ENCODE measurements around the gene NTF3.

NTF3 gene

GRCh38 chr12:5487948-5488625, 56.2 kb downstream of the NTF3 start:
- H3K27ac Mint-ChIP-seq, result no peak overlapping the region
- no peaks in the 10 kb centered on the region for H3K4me1 Mint-ChIP-seq
- ATAC-seq (no peak), DNase-seq (ENCODE audit: low spot score in 2 of 2) (no peak)
- H3K9me3 Mint-ChIP-seq, result no peaks in the 10 kb centered on the region
- H3K4me3 Mint-ChIP-seq, result no peak overlapping the region
- H3K36me3 Mint-ChIP-seq, result no peaks in the 10 kb centered on the region

GRCh38 chr12:5488626-5488955, 56.7 kb downstream of the NTF3 start:
- no peak overlapping the region for H3K27ac Mint-ChIP-seq

GRCh38 chr12:5489017-5489416, 57.1 kb downstream of the NTF3 start:
- no peak for ATAC-seq
- Mint-ChIP-seq H3K4me3 (no peak overlapping the region), H3K9me3 (no peaks in the 10 kb centered on the region), H3K27ac (no peak overlapping the region), H3K36me3 (no peaks in the 10 kb centered on the region), H3K4me1 (no peaks in the 10 kb centered on the region)
- DNase-seq (ENCODE audit: low spot score in 2 of 2), result no peak

More at GRCh38 chr12:5488626-5488955, 56.7 kb downstream of the NTF3 start:
- Mint-ChIP-seq H3K4me3 (no peak overlapping the region), H3K36me3 (no peaks in the 10 kb centered on the region), H3K4me1 (no peaks in the 10 kb centered on the region), H3K9me3 (no peaks in the 10 kb centered on the region)
- ATAC-seq (no peak), DNase-seq (ENCODE audit: low spot score in 2 of 2) (no peak)

- Mint-ChIP-seq H3K27ac (no peak overlapping the region), H3K9me3 (no peaks in the 10 kb centered on the region), H3K36me3 (no peaks in the 10 kb centered on the region), H3K4me3 (no peak overlapping the region), H3K4me1 (no peaks in the 10 kb centered on the region)
- DNase-seq (ENCODE audit: low spot score in 2 of 2) (no peak), ATAC-seq (no peak)
These were observed 58.0 kb downstream of the NTF3 start for GRCh38 chr12:5489760-5490406.

- Mint-ChIP-seq H3K36me3 (no peaks in the 10 kb centered on the region), H3K4me3 (no peak overlapping the region), H3K27ac (no peak overlapping the region), H3K4me1 (no peaks in the 10 kb centered on the region), H3K9me3 (no peaks in the 10 kb centered on the region)
- DNase-seq (ENCODE audit: low spot score in 2 of 2) (no peak), ATAC-seq (no peak)
These were observed 60.7 kb downstream of the NTF3 start for GRCh38 chr12:5492562-5492961.

GRCh38 chr12:5493018-5493417, 61.1 kb downstream of the NTF3 start:
- Mint-ChIP-seq H3K4me1 (no peaks in the 10 kb centered on the region), H3K36me3 (no peaks in the 10 kb centered on the region), H3K4me3 (no peak overlapping the region), H3K27ac (no peak overlapping the region), H3K9me3 (no peaks in the 10 kb centered on the region)
- DNase-seq (ENCODE audit: low spot score in 2 of 2), result no peak
- ATAC-seq, result no peak

- no peak overlapping the region for H3K4me3 Mint-ChIP-seq
- no peaks in the 10 kb centered on the region for H3K9me3 Mint-ChIP-seq
- H3K36me3 Mint-ChIP-seq, result no peaks in the 10 kb centered on the region
- ATAC-seq (no peak), DNase-seq (ENCODE audit: low spot score in 2 of 2) (no peak)
- H3K27ac Mint-ChIP-seq, result no peak overlapping the region
- H3K4me1 Mint-ChIP-seq, result no peaks in the 10 kb centered on the region
These were observed 62.4 kb downstream of the NTF3 start for GRCh38 chr12:5494343-5494742.

- ATAC-seq (no peak), DNase-seq (ENCODE audit: low spot score in 2 of 2) (no peak)
- Mint-ChIP-seq H3K36me3 (no peaks in the 10 kb centered on the region), H3K9me3 (no peaks in the 10 kb centered on the region), H3K4me3 (no peak overlapping the region), H3K27ac (no peak overlapping the region), H3K4me1 (no peaks in the 10 kb centered on the region)
These were observed 65.6 kb downstream of the NTF3 start for GRCh38 chr12:5497329-5498053.

- no peak for DNase-seq (ENCODE audit: low spot score in 2 of 2)
- no peak overlapping the region for H3K27ac Mint-ChIP-seq
These were observed 66.2 kb downstream of the NTF3 start for GRCh38 chr12:5498076-5498475.

GRCh38 chr12:5498806-5499205, 66.9 kb downstream of the NTF3 start:
- Mint-ChIP-seq H3K9me3 (no peaks in the 10 kb centered on the region), H3K4me3 (no peak overlapping the region), H3K4me1 (no peaks in the 10 kb centered on the region), H3K36me3 (no peaks in the 10 kb centered on the region), H3K27ac (no peak overlapping the region)
- ATAC-seq (no peak), DNase-seq (ENCODE audit: low spot score in 2 of 2) (no peak)

More at GRCh38 chr12:5498076-5498475, 66.2 kb downstream of the NTF3 start:
- Mint-ChIP-seq H3K36me3 (no peaks in the 10 kb centered on the region), H3K4me1 (no peaks in the 10 kb centered on the region), H3K9me3 (no peaks in the 10 kb centered on the region), H3K4me3 (no peak overlapping the region)
- no peak for ATAC-seq

- H3K4me1 Mint-ChIP-seq, result no peaks in the 10 kb centered on the region
- H3K36me3 Mint-ChIP-seq, result no peaks in the 10 kb centered on the region
- no peak overlapping the region for H3K4me3 Mint-ChIP-seq
- DNase-seq (ENCODE audit: low spot score in 2 of 2) (no peak), ATAC-seq (no peak)
- H3K27ac Mint-ChIP-seq, result no peak overlapping the region
- no peaks in the 10 kb centered on the region for H3K9me3 Mint-ChIP-seq
These were observed 67.8 kb downstream of the NTF3 start for GRCh38 chr12:5499566-5500330.

- H3K4me1 Mint-ChIP-seq, result no peaks in the 10 kb centered on the region
- DNase-seq (ENCODE audit: low spot score in 2 of 2) (no peak), ATAC-seq (no peak)
- H3K9me3 Mint-ChIP-seq, result no peaks in the 10 kb centered on the region
- H3K4me3 Mint-ChIP-seq, result no peak overlapping the region
- no peaks in the 10 kb centered on the region for H3K36me3 Mint-ChIP-seq
- no peak overlapping the region for H3K27ac Mint-ChIP-seq
These were observed 68.4 kb downstream of the NTF3 start for GRCh38 chr12:5500331-5500659.

- DNase-seq (ENCODE audit: low spot score in 2 of 2) (no peak), ATAC-seq (no peak)
- Mint-ChIP-seq H3K9me3 (no peaks in the 10 kb centered on the region), H3K36me3 (no peaks in the 10 kb centered on the region), H3K27ac (no peak overlapping the region), H3K4me3 (no peak overlapping the region), H3K4me1 (no peaks in the 10 kb centered on the region)
These were observed 71.9 kb downstream of the NTF3 start for GRCh38 chr12:5503774-5504173.

GRCh38 chr12:5505116-5505515, 73.2 kb downstream of the NTF3 start:
- H3K9me3 Mint-ChIP-seq, result no peaks in the 10 kb centered on the region
- no peaks in the 10 kb centered on the region for H3K4me1 Mint-ChIP-seq
- DNase-seq (ENCODE audit: low spot score in 2 of 2), result no peak
- H3K4me3 Mint-ChIP-seq, result no peak overlapping the region
- H3K36me3 Mint-ChIP-seq, result no peaks in the 10 kb centered on the region
- H3K27ac Mint-ChIP-seq, result no peak overlapping the region
- ATAC-seq, result no peak

- Mint-ChIP-seq H3K27ac (no peak overlapping the region), H3K9me3 (no peaks in the 10 kb centered on the region), H3K36me3 (no peaks in the 10 kb centered on the region), H3K4me1 (no peaks in the 10 kb centered on the region), H3K4me3 (no peak overlapping the region)
- ATAC-seq (no peak), DNase-seq (ENCODE audit: low spot score in 2 of 2) (no peak)
These were observed 73.8 kb downstream of the NTF3 start for GRCh38 chr12:5505751-5506150.

Measured in stimulated activated effector memory CD8-positive, alpha-beta T cell treated with anti-CD3 and anti-CD28 coated beads, Interleukin-12 subunit alpha, Interleukin-12 subunit beta, amount 100 ng/mL, for 72 hours (primary cell).